Muscle layer of duodenum (tissue), 2 donors: ENCODE results near the gene SNX5.

ENCODE experiments used
- H3K27ac ChIP-seq: one replicate; pipeline ENCODE4 v1.7.0; 2013; ENCODE audit warnings: mild to moderate bottlenecking, low read length
- H3K27me3 ChIP-seq: one replicate; pipeline ENCODE4 v1.7.0; 2013; ENCODE audit warnings: low read depth, mild to moderate bottlenecking, control low read depth, low read length
- H3K36me3 ChIP-seq, 2 donors: one replicate each; pipeline ENCODE4 v1.7.0; 2013; ENCODE audit warnings: low read length in 2 of 2, control low read depth in 1 of 2, mild to moderate bottlenecking in 1 of 2; ENCODE audit not compliant: insufficient read depth in 2 of 2, control insufficient read depth in 1 of 2
- H3K4me1 ChIP-seq, 2 donors: one replicate each; pipeline ENCODE4 v1.7.0; 2013; ENCODE audit warnings: low read length in 2 of 2, mild to moderate bottlenecking in 2 of 2, control low read depth in 1 of 2, moderate library complexity in 1 of 2; ENCODE audit not compliant: insufficient read depth in 2 of 2, control insufficient read depth in 1 of 2
- H3K4me3 ChIP-seq, 2 donors: one replicate each; pipeline ENCODE4 v1.7.0; 2013; ENCODE audit warnings: low read length in 2 of 2, low read depth in 1 of 2, mild to moderate bottlenecking in 1 of 2
- H3K9me3 ChIP-seq, 2 donors: one replicate each; pipeline ENCODE4 v1.7.0; 2013; ENCODE audit warnings: low read length in 2 of 2, control low read depth in 1 of 2, mild to moderate bottlenecking in 1 of 2; ENCODE audit not compliant: control insufficient read depth in 1 of 2
- donor health status: healthy.

The SNX5 gene

DNA sequence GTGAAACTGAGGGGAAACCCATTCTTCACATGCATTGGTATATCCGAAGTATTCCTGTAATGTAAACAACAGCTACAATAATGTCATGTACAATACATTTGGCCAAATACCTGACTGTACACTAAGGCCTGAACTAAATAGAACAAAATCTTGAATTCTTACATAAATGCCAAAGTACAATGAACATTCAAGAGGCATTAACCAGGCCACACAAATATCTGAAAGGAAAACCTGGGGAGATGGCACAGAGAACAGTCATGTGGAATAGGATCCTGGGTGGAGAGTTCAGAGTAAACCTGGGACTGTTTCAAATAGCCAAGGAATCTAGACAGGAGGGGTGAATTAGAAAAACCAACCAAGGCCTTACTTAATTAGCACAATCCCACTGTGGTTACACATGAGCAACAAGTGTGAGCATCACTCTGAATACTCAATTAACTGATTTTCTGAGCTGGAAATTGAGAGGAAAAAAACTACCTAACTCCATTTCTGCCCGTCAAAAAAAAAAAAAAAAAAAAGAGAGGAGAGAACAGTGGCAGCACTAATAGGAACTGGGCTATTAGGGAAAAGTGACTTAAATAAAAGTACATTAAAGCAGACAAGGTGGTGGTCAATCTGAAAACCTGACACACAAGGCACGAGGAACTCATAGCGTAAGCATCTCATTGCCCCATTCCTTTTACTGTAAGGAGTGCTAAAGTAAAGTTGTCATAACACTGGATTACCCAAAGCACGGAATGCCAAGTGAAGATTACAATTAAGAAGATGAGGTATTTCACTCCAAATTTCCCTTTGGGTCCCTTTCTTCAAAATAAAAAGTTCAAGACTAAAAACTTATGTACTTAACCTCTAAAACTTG, 10.9 kb downstream of the SNX5 start:
- Histone ChIP-seq H3K4me3 (no peak overlapping the region), H3K9me3 (no peaks in the 10 kb centered on the region), H3K4me1 (peaks cover 37 to 38% of the 10 kb centered on the region in 2 donors), H3K27ac (peak overlapping the region; percentile 82), H3K27me3 (no peaks in the 10 kb centered on the region), H3K36me3 (peaks cover 18 to 28% of the 10 kb centered on the region in 2 donors)

DNA sequence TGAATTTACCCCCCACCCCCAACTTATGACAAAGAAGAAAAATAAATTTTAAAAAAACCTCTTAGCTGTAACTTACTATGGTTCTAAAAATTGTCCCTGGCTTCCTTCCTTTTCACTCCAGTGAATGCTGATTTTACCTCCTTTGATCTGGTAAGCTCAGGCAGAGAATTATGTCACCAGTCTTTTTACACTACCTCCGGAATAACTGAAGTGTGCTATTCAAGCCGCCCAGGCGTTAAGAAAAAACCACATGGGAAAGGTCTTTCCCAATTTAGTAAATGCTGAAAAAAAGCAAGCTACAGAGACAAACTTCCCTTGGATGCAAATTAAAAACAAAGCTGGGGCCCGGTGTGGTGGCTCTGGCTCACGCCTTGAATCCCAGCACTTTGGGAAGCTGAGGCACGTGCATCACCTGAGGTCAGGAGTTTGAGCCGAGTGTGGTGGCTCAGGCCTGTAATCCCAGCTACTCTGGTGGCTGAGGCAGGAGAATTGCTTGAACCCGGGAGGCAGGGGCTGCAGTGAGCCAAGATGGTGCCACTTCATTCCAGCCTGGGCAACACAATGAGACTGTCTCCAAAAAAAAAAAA, 12.4 kb downstream of the SNX5 start:
- H3K4me3 ChIP-seq, result no peak overlapping the region
- H3K9me3 ChIP-seq, result no peaks in the 10 kb centered on the region
- peaks cover 27 to 38% of the 10 kb centered on the region in 2 donors for H3K36me3 ChIP-seq
- H3K4me1 ChIP-seq, result peaks cover 28 to 31% of the 10 kb centered on the region in 2 donors
- H3K27ac ChIP-seq, result no peak overlapping the region
- H3K27me3 ChIP-seq, result no peaks in the 10 kb centered on the region

DNA sequence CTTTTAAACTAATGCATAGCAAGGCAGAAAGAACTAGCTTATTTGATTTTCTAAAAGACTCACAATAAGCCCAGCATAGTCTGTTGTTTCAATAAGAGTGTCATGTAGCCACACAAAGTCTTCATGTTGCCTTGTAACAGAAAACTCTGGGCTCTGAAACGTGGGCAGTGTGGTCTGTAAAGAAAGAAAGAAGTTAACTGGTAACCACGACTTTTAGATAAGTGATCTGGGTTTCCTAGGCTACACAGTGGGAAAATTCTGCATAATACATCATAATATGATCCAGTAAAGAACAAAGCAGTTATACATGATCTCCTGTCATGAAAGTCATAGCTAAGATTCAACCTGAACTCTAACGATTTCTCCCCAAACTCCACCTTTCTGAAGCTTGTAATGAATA, 13.3 kb downstream of the SNX5 start:
- Histone ChIP-seq H3K27me3 (no peaks in the 10 kb centered on the region), H3K4me3 (no peak overlapping the region), H3K4me1 (peaks cover 23 to 25% of the 10 kb centered on the region in 2 donors), H3K36me3 (peaks cover 36 to 47% of the 10 kb centered on the region in 2 donors), H3K27ac (no peak overlapping the region), H3K9me3 (no peaks in the 10 kb centered on the region)

- H3K4me3 ChIP-seq, result no peak overlapping the region
- H3K36me3 ChIP-seq, result peaks cover 50 to 60% of the 10 kb centered on the region in 2 donors
- no peak overlapping the region for H3K27ac ChIP-seq
- no peaks in the 10 kb centered on the region for H3K9me3 ChIP-seq
- peaks cover 14 to 16% of the 10 kb centered on the region in 2 donors for H3K4me1 ChIP-seq
- H3K27me3 ChIP-seq, result no peaks in the 10 kb centered on the region
Observed at GRCh38 chr20:17953935-17954334, 14.7 kb downstream of the SNX5 start.

- H3K36me3 ChIP-seq, result peaks cover 56 to 68% of the 10 kb centered on the region in 2 donors
Observed at GRCh38 chr20:17952692-17953684, 15.6 kb downstream of the SNX5 start.

GRCh38 chr20:17951323-17951722, 17.3 kb downstream of the SNX5 start:
- no peaks in the 10 kb centered on the region for H3K9me3 ChIP-seq

More at GRCh38 chr20:17952692-17953684, 15.6 kb downstream of the SNX5 start:
- Histone ChIP-seq H3K27ac (no peak overlapping the region), H3K4me3 (no peak overlapping the region), H3K27me3 (no peaks in the 10 kb centered on the region), H3K4me1 (peaks cover 4 to 7% of the 10 kb centered on the region in 2 donors), H3K9me3 (no peaks in the 10 kb centered on the region)

DNA sequence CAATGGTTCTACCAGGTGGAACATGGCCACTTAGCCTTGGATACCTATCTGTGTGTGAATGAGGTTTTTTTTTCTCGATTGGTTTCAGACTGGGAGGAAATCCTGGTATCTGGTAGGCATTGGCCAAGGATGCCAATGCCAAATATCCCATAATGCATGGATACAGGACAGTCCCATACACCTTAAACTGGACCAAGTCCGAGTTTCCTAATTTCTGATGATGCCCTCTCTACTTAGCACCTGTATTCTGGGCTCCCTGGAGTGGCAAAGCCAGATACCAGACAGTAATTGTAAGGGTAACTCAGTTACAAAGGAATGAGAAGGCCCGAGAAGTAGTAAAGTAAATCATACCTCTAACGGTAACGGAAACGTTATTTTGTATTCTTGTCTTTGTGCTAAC, 17.9 kb downstream of the SNX5 start:
- no peak overlapping the region for H3K27ac ChIP-seq
- H3K27me3 ChIP-seq, result no peaks in the 10 kb centered on the region
- H3K36me3 ChIP-seq, result peaks cover 77 to 82% of the 10 kb centered on the region in 2 donors
- no peaks in the 10 kb centered on the region for H3K9me3 ChIP-seq
- no peak overlapping the region for H3K4me3 ChIP-seq
- no peaks in the 10 kb centered on the region for H3K4me1 ChIP-seq

More at GRCh38 chr20:17951323-17951722, 17.3 kb downstream of the SNX5 start:
- no peaks in the 10 kb centered on the region for H3K4me1 ChIP-seq
- H3K4me3 ChIP-seq, result no peak overlapping the region
- peaks cover 70 to 78% of the 10 kb centered on the region in 2 donors for H3K36me3 ChIP-seq
- no peak overlapping the region for H3K27ac ChIP-seq
- no peaks in the 10 kb centered on the region for H3K27me3 ChIP-seq

DNA sequence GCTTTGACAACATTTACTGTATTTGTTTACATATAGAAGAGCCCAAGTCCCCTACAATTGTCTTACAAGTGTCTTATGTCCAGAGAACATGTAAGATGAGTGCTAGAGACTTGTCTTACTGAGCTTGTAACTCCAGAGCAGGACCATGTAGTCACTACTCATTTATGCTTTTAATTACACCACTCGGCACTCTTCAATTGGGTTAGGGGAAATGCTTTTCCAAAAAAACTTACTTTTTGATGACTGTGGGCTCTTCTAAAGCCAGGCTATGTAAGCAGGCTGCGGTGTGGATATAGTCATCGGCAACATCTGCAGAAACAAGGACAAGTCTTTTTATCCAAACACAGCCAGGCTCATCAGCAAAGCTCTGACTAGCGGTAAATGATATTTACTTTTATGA, 18.7 kb downstream of the SNX5 start:
- H3K27ac ChIP-seq, result no peak overlapping the region
- H3K9me3 ChIP-seq, result no peaks in the 10 kb centered on the region
- no peak overlapping the region for H3K4me3 ChIP-seq
- H3K36me3 ChIP-seq, result peaks cover 83 to 84% of the 10 kb centered on the region in 2 donors
- H3K4me1 ChIP-seq, result no peaks in the 10 kb centered on the region
- H3K27me3 ChIP-seq, result no peaks in the 10 kb centered on the region

- H3K27ac ChIP-seq, result no peak overlapping the region
- no peaks in the 10 kb centered on the region for H3K27me3 ChIP-seq
- no peaks in the 10 kb centered on the region for H3K9me3 ChIP-seq
- no peak overlapping the region for H3K4me3 ChIP-seq
- peaks cover 75 to 76% of the 10 kb centered on the region in 2 donors for H3K36me3 ChIP-seq
- H3K4me1 ChIP-seq, result no peaks in the 10 kb centered on the region
Observed at GRCh38 chr20:17948442-17948841, 20.2 kb downstream of the SNX5 start.

GRCh38 chr20:17947474-17947815, 21.1 kb downstream of the SNX5 start:
- no peaks in the 10 kb centered on the region for H3K9me3 ChIP-seq
- H3K27ac ChIP-seq, result no peak overlapping the region
- peaks cover 73 to 78% of the 10 kb centered on the region in 2 donors for H3K36me3 ChIP-seq
- no peaks in the 10 kb centered on the region for H3K27me3 ChIP-seq
- H3K4me3 ChIP-seq, result no peak overlapping the region
- H3K4me1 ChIP-seq, result no peaks in the 10 kb centered on the region
